ENCODE measurements around the gene FLNB.
A peak's percentile ranks its signal among the peaks of the same experiment; 100 is the strongest.
"Not testable (repeated sequence)": the region's sequence is repeated elsewhere in the genome, so short reads cannot be mapped to it uniquely, and the experiment has no call there.

Gene FLNB

DNA sequence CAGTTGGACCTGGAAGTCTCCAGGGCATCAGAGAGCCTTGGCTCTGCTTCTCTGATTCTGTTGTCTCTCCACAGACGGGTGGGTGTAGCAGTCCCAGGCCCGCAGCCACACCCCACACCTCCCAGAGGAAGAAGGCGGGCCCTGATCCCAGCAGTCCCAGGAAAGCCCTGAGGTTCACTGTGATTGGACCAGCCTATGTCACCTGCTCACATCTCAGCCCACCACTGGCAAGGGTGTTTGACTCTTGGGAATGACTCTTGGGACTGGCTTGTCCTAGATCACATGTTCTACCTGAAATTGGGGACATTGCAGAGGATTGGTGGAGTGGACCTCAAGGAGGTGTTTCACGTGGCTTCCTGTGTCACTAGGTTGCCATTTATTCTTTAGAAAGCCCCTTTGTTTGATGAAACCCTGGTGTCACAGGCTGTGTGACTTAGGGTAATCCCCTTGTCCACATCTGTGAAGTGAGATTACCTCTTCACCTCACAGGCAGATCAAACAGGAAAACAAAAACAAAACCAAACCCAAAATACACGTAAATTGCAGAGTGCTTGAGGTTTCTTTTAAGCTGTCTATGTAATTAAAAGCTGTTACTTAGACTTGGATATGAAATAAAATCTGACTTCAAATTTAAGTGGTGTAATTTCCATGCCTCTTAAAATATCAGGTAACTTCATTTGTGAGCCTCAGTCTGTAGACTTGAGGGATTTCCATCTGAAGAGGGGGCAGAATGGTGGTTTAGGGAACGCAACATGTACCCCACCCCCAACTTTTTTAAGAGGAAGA, 26.7 kb downstream of the FLNB start:
- DNase-seq, result peak in 1 of 2 donors; percentile 15

- no peak for DNase-seq
These were observed 27.5 kb downstream of the FLNB start for GRCh38 chr3:58035524-58036255.

- no peak for DNase-seq
These were observed 28.2 kb downstream of the FLNB start for GRCh38 chr3:58036293-58037032.

DNA sequence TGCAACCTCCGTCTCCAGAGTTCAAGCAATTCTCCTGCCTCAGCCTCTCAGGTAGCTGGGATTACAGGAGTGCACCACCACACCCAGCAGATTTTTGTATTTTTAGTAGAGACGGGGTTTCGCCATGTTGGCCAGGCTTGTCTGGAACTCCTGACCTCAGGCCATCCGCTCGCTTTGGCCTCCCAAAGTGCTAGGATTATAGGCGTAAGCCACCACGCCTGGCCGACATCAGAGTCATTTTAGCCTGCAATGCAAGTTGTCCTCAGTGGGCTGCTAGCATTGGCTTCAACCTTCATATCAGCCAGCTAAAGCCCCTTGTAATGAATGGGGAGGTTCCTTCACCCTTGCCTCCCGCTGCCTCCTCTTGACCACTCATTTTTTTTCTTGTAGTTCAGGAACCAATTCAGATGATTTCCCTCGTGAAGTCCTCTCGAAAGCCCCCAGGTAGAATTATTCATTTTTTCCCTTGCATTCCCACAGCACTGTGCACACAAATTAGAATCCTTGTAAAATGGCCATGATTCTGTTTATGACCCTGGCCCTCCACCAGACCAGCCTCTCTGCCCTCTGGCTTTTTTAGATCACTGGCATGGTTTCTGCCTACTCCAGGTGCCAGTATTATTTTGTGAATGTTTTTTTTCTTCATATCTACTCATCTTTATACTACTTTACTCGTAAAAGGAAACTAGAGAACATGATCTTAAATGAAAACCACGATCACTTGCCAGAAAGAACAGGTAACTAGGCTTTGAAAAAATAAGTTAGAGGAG, 29.1 kb downstream of the FLNB start:
- DNase-seq, result no peak

- no peak for DNase-seq
These were observed 30.6 kb downstream of the FLNB start for GRCh38 chr3:58038675-58039292.

- no peak for DNase-seq
These were observed 31.4 kb downstream of the FLNB start for GRCh38 chr3:58039601-58040000.

DNA sequence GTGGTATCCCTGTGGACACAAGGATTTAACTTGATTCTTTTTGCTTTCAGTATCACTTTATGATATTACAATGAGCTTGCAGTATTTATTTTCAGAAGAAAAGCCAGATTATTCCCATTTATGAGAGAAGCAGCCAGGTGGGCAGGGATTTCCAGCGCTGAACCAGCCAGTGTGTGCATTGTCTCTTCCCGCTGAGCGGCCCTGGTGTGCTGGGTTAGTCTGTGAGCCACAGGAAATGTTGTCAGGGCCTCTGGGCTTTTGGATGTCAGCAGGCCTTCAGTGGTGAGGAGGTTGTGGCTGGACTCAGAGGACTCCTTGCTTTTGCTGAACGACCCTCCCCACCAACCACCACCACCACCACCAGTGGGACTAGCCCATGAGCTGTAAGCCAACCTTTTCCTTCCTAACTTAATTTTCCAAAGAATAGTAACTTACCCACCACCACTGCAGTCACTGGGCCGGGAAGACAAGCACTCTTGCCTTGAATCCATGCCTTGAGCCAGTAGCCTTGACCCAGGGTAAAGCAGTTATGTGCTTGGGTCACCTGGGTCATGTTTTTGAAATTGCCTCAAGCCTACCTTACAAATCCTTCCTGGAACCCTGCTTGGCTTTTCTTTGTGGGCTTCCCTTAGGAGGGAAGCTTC, 33.1 kb downstream of the FLNB start:
- DNase-seq, result no peak

DNA sequence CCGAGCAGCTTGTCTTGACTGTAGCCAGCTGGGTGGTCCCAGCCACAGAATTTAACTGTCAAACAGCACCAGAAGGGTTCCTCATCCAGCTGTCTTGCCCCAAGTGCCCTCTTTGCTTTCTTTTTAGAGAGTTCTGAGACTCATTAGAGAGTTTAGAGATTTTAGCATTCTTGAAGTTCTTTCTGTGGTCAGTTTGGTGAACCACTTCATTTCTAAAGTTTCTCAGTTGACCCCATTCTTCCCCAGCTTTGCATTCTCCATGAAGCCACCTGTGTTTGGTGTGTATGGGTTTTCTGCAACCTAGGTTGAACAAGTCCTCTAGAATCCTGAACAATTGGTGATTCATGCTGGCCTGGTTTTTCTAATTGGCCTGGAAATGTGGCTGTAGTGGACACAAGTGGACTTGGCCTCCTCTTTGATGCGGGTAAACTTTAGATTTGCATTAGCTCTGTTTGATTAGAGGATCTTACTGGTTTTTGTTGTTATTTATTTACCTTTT, 33.7 kb downstream of the FLNB start:
- no peak for DNase-seq

DNA sequence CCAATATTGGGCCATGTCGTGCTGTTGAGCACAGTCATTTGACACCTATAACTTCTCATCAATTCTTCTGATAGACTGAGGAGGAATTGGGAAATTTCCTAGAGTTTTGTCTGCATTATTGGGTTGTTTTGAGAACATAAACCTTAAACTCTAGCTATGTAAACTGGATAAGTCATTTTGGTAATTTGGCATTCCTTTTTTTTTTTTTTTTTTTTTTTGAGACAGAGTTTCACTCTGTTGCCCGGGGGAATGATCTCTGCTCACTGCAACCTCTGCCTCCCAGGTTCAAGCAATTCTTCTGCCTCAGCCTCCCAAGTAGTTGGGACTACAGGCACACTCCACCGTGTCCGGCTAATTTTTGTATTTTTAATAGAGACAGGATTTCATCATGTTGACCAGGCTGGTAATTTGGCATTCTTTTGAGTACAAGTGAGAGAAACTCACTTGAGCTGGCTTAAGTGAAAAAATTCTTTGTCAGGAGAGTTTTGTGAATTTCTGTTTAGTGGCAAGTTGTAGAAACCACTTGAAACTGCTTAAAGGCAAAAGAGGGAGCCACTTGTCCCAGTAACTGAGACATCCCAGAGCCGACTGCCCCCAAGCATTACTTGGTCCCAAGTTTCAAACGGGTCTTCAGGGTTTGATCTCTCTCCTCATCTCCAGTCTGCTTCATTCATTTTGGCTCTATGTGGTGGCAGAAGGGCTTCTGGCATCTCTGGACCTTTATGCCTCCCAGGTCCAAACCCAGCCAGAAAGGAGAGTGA, 34.9 kb downstream of the FLNB start:
- DNase-seq, result no peak

DNA sequence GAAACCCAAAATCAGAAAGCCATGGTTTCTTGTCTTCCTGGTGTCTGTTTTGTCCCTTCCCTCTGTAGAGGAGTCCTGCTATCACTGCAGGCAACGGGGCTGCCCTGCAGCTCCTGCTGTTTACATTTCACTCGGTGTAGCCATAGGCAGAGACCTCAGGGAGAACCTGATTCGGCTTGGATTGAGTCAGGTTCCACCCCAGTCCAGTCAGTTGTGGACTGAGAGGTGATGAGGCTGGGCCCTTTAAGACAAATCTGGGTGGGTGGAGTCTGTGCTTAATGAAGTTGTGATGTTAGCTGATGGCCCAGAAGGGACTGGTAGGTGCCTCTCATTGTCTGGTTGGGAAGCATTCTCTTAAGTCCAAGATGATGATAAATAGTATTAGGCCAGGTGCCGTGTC, 35.7 kb downstream of the FLNB start:
- no peak for DNase-seq

DNA sequence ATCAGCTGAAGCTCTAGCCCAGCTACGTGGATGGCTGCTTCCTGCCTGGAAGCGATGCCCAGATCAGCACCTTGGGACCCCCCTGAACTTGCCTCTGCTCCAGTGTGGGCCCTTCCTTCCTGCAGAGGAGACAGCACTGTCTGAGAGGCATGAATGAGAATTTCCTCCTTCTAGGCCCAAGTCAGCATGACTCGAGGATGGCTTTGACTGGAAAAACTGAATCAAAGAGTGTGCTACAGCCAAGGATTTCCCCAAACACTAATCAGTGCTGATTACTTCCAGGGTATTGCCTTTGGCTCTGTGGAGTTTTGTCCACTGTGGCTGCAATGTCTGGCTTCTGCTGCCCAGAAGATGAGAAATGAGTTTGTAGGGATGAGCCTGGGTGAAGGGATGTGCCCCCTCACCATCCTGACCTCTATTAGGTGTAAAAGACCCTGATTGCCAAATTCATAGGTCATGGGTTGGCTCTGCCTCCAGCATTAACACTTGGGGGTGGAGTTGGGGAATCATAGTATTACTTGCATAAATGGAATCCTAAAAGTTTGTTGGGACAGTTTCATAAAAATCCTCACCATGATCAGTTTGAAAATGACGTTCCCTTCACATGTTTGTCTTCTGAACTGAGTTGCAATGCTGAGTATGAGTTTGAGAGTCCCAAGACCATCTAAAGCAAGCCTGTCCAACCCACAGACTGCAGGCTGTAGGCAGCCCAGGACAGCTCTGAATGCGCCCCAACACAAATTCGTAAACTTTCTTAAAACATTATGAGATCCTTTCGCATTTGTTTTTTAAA, 36.7 kb downstream of the FLNB start:
- no peak for DNase-seq

- no peak for DNase-seq
These were observed 39.6 kb downstream of the FLNB start for GRCh38 chr3:58047826-58048225.

DNA sequence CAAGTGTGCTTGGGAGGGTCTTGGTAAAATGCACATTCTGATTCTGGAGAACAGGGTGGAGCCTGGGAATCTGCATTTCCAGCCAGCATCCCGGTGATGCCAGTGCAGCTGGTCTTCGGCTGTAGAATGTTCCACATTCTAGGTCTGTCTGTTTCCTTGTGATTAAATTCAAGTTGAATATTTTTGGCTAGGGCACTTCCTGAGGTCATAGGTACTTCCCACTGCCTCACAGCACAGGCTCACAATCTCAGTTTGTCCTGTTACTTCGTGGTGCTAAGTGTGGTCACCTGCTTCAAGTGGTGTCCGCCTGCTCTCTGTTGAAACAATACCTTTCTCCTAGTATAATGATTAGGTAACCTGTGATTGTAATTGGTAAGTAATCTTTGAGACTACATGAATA, 40.1 kb downstream of the FLNB start:
- DNase-seq, result no peak

DNA sequence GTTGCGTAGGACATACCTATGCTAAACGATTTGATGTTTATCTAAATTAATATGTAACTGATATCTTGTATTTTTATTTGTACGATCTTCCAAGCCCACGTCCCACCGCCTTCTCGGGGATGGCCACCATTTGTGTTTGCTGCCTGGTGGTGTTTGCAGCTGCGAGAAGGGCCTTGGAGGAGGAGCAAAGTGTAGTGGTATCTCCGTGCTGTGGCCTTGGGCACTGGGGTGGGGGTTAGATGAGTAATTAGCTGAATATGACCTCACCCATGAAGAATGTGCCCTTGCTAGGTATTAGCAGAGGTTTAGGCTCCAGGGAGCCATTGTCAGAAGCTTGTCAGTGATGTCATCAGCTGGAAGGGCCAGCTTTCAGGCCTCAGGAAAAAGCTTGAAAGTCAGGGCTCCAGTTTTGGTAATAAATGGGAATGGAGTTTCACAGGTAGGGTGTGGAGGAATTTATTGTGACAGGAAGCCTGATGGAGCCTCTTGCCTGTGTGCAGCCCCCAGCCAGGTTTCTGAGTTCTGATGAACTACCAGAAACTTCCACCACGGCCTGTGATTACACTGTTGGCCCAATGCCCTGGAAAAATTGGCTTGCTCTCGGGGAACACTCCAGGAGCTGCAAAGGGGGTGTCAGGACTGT, 41.0 kb downstream of the FLNB start:
- DNase-seq, result no peak

DNA sequence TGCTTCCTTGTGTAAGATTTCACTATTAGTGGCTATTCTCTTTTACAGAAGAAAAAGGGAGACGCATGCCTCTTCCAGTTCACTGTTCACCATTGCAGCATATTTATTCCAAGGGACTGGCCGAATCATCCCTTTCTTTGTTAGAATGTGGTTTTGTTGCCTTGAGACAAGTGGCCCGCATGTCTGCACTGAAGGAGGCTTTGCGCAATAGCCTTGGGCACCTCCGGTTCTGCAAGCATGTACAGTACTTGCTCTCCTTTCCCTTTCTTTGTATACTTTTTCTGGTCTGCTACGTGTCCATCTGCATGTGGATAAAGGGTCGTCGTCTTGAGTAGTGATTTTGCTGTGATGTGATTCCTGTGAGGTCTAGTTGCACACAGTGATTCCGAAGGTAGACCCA, 43.0 kb downstream of the FLNB start:
- no peak for DNase-seq

- not testable (repeated sequence) for DNase-seq
These were observed 43.5 kb downstream of the FLNB start for GRCh38 chr3:58051658-58052261.

- peak in 1 of 2 donors; percentile 9 for DNase-seq
These were observed 44.4 kb downstream of the FLNB start for GRCh38 chr3:58052373-58053273.

GRCh38 chr3:58054652-58055051, 46.4 kb downstream of the FLNB start:
- DNase-seq, result no peak

All from activated CD4-positive, alpha-beta T cell treated with anti-CD3 and anti-CD28 coated beads for 4 hours (primary cell).